Bronchial epithelial cell (primary cell): ENCODE results near the gene OR10H5. TPM values are rescaled to one million over a fixed set of nuclear protein-coding genes. Genes with fewer than 3 reads are reported as not detected.
"Not testable (repeated sequence)": the region's sequence is repeated elsewhere in the genome, so short reads cannot be mapped to it uniquely, and the experiment has no call there.

Experiments
- DNase-seq: peaks from one replicate; pipeline ENCODE4 v3.0.0-alpha.2; 2010; ENCODE audit warnings: low read depth
- FAIRE-seq: peaks from 2 replicates; lab custom pipeline; 2011; peaks lifted over from hg19 to GRCh38; lab: Jason Lieb, UNC
- H3K27me3 ChIP-seq: 2 replicates; pipeline ENCODE4 v1.5.1; 2011; ENCODE audit warnings: low read length; ENCODE audit not compliant: control insufficient read depth, insufficient read depth
- H3K36me3 ChIP-seq: 2 replicates; pipeline ENCODE4 v1.5.1; 2011; ENCODE audit warnings: low read length; ENCODE audit not compliant: control insufficient read depth, insufficient read depth
- H3K4me3 ChIP-seq: 2 replicates; pipeline ENCODE4 v1.5.1; 2011; ENCODE audit warnings: mild to moderate bottlenecking, low read depth, low read length, control low read depth
- total RNA-seq: library from RNA; depleted of rRNA; stranded (reverse); fragments of >200 nt; gene quantifications from 2 replicates; pipeline ENCODE4 v1.2.1, GENCODE V29; 2014
- TF ChIP-seq, protein P1 (sequence below): IDR thresholded peaks from 2 replicates; pipeline ENCODE4 v1.5.1; 2011; ENCODE audit warnings: mild to moderate bottlenecking, moderate library complexity, low read length, control low read depth, inconsistent platforms; ENCODE audit not compliant: insufficient read depth, severe bottlenecking

OR10H5 gene
- total RNA-seq, 1 donor from 2014 or later: not detected

- Histone ChIP-seq H3K27me3 (no peaks in the 10 kb centered on the region), H3K4me3 (no peak overlapping the region), H3K36me3 (no peaks in the 10 kb centered on the region)
- TF ChIP-seq, protein P1, sequence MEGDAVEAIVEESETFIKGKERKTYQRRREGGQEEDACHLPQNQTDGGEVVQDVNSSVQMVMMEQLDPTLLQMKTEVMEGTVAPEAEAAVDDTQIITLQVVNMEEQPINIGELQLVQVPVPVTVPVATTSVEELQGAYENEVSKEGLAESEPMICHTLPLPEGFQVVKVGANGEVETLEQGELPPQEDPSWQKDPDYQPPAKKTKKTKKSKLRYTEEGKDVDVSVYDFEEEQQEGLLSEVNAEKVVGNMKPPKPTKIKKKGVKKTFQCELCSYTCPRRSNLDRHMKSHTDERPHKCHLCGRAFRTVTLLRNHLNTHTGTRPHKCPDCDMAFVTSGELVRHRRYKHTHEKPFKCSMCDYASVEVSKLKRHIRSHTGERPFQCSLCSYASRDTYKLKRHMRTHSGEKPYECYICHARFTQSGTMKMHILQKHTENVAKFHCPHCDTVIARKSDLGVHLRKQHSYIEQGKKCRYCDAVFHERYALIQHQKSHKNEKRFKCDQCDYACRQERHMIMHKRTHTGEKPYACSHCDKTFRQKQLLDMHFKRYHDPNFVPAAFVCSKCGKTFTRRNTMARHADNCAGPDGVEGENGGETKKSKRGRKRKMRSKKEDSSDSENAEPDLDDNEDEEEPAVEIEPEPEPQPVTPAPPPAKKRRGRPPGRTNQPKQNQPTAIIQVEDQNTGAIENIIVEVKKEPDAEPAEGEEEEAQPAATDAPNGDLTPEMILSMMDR: no peak
- no peak for FAIRE-seq
- DNase-seq: no peak
These were observed 7.5 kb upstream of the OR10H5 start for GRCh38 chr19:15779756-15780476.

GRCh38 chr19:15780610-15781418, 6.6 kb upstream of the OR10H5 start:
- H3K36me3 ChIP-seq: no peaks in the 10 kb centered on the region
- FAIRE-seq (no peak), DNase-seq (no peak)
- H3K27me3 ChIP-seq: no peaks in the 10 kb centered on the region
- no peak overlapping the region for H3K4me3 ChIP-seq
- TF ChIP-seq, protein P1: no peak

- Histone ChIP-seq H3K27me3 (no peaks in the 10 kb centered on the region), H3K4me3 (no peak overlapping the region), H3K36me3 (no peaks in the 10 kb centered on the region)
- FAIRE-seq: no peak
- DNase-seq: no peak
- TF ChIP-seq, protein P1: no peak
These were observed 5.8 kb upstream of the OR10H5 start for GRCh38 chr19:15781661-15782060.

DNA sequence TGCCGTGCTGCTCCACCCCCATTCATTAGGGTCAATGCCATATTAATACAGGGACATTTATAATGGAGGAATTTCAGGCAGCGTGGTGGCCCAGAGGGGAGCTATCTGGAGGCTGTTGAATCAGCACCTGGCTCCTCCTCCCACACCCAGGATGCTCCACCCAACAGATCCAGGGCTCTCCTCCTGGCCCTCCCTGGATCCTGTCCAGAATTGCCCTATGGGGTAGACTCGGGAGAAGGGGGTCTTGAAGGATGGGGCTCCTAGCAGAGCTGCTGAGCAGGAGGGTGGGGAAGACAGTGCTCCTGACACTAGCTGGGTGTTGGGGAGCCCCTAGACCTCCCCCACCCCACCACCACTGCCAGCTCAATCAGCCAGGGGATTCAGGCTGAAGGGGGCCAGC, 5.2 kb upstream of the OR10H5 start:
- no peak for DNase-seq
- TF ChIP-seq, protein P1: no peak
- FAIRE-seq: no peak
- Histone ChIP-seq H3K27me3 (no peaks in the 10 kb centered on the region), H3K36me3 (no peaks in the 10 kb centered on the region), H3K4me3 (no peak overlapping the region)

GRCh38 chr19:15782896-15783295, 4.6 kb upstream of the OR10H5 start:
- not testable (repeated sequence) for H3K27me3 ChIP-seq, DNase-seq, FAIRE-seq, H3K36me3 ChIP-seq, H3K4me3 ChIP-seq

DNA sequence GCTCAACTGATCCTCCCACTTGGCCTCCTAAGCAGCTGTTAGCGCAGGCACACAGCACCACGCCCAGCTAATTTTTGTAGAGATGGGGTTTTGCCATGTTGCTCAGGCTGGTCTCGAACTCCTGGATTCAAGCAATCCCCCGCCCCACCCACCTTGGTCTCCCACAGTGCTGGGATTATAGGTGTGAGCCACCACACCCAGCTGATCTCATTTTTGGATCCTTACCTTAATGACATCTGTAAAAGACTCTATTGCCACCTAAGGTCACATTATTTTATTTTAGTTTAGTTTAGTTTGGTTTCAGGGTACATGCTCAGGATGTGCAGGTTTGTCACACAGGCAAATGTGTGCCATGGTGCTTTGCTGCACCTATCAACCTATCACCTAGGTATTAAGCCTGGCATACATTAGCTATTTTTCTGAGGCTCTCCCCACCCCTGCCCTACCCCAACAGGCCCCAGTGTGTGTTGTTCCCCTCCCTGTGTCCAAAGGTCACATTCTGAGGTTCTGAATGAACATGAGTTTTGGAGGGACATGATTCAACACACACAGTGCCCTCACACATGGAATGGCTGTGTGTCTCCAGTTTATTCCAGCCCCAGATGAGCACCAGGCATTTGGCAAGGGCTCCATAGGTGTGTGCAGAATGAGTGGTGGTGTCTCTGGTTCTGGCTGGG, 1.3 kb downstream of the OR10H5 start:
- H3K27me3 ChIP-seq: no peaks in the 10 kb centered on the region

More for the DNA sequence above, 1.3 kb downstream of the OR10H5 start:
- DNase-seq (no peak), FAIRE-seq (peak; percentile 66)
- Histone ChIP-seq H3K36me3 (no peaks in the 10 kb centered on the region), H3K4me3 (no peak overlapping the region)
- TF ChIP-seq, protein P1: no peak
